Nephron (organoid): Measurements from ENCODE around the gene CCDC154.

Experiments used
- H3K27ac Mint-ChIP-seq, 3 experiments: 2 replicates each; pipeline ENCODE4 v1.8.0; 2020; ENCODE audit warnings: mixed read lengths in 3 of 3, mild to moderate bottlenecking in 2 of 3, moderate library complexity in 1 of 3
- H3K27me3 Mint-ChIP-seq: 2 replicates; pipeline ENCODE4 v1.8.0; 2021; ENCODE audit warnings: low read depth, mild to moderate bottlenecking, moderate library complexity, mixed read lengths
- H3K36me3 Mint-ChIP-seq: 2 replicates; pipeline ENCODE4 v1.8.0; 2020; ENCODE audit warnings: low read depth, mixed read lengths
- H3K4me1 Mint-ChIP-seq: 2 replicates; pipeline ENCODE4 v1.8.0; 2020; ENCODE audit warnings: mixed read lengths
- H3K4me3 Mint-ChIP-seq, 3 experiments: 2 replicates each; pipeline ENCODE4 v1.8.0; 2020; ENCODE audit warnings: mild to moderate bottlenecking in 3 of 3, mixed read lengths in 3 of 3, moderate library complexity in 2 of 3
- H3K9me3 Mint-ChIP-seq: 2 replicates; pipeline ENCODE4 v1.8.0; 2020; ENCODE audit warnings: mixed read lengths
- TF ChIP-seq, protein P1 (sequence below), 3 experiments: fragments of 200-600 bp; sonication (generic); IDR thresholded peaks; one replicate each; pipeline ENCODE4 v1.5.0; 2021; ENCODE audit warnings: antibody characterized with exemption in 3 of 3; ENCODE audit not compliant: unreplicated experiment in 3 of 3

Gene CCDC154

DNA sequence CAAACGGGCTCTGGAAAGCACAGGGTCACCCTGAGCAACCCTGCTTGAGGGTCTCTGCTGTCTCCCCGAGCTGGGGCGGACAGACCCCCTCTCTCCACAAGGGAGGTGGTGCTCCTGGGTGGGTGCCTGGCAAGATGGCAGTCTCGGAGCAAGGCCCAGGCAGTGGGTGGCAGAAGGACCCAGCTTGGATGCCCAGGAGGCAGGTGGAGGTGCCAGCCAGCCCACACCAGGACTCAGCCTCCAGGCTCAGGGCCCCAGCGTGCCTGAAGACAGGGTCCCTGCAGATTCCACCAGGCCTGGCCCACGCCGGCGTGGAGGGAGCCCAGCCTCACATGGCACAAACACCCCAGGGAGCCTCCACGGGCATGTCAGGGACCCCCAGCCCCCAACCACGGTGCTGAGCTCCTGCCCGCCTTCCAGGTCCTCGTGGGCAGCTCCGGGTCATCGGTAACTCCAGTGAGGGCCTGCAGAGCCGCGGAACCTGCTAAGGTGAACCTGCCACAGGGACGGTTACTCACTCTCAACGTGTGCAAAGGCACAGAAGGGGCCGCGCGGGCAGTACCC, 50.7 kb downstream of the CCDC154 start:
- no peaks in the 10 kb centered on the region for H3K27me3 Mint-ChIP-seq
- no peaks in the 10 kb centered on the region for H3K9me3 Mint-ChIP-seq
- H3K4me3 Mint-ChIP-seq, result no peak overlapping the region
- no peak overlapping the region for H3K27ac Mint-ChIP-seq
- no peaks in the 10 kb centered on the region for H3K4me1 Mint-ChIP-seq
- peaks cover 27% of the 10 kb centered on the region for H3K36me3 Mint-ChIP-seq
- TF ChIP-seq, protein P1, sequence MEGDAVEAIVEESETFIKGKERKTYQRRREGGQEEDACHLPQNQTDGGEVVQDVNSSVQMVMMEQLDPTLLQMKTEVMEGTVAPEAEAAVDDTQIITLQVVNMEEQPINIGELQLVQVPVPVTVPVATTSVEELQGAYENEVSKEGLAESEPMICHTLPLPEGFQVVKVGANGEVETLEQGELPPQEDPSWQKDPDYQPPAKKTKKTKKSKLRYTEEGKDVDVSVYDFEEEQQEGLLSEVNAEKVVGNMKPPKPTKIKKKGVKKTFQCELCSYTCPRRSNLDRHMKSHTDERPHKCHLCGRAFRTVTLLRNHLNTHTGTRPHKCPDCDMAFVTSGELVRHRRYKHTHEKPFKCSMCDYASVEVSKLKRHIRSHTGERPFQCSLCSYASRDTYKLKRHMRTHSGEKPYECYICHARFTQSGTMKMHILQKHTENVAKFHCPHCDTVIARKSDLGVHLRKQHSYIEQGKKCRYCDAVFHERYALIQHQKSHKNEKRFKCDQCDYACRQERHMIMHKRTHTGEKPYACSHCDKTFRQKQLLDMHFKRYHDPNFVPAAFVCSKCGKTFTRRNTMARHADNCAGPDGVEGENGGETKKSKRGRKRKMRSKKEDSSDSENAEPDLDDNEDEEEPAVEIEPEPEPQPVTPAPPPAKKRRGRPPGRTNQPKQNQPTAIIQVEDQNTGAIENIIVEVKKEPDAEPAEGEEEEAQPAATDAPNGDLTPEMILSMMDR (IDR thresholded peaks at IDR 0.05; ENCODE audit: unreplicated experiment in 3 of 3), result no peak

DNA sequence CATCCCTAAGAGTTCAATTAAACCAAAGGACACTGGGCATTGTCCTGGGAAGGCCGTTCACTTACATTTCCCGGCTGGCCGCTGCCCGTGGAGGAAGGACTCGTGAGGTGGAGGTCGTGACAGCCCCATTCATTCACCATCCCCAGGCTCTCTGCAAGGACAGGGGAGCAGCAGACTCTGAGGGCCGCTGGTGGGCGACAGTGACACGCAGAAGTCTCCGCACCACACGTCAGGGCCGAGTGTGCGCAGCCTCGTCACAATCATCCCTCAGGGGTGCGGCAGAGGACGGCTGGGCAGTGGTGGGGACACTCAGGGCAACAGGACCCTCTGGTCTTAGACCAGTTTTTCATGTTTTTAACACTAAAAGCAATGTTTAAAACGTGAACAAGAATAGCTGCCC, 51.5 kb downstream of the CCDC154 start:
- Mint-ChIP-seq H3K4me3 (no peak overlapping the region), H3K4me1 (no peaks in the 10 kb centered on the region), H3K27ac (no peak overlapping the region), H3K9me3 (no peaks in the 10 kb centered on the region), H3K36me3 (peaks cover 28% of the 10 kb centered on the region), H3K27me3 (no peaks in the 10 kb centered on the region)
- TF ChIP-seq, protein P1 (IDR thresholded peaks at IDR 0.05; ENCODE audit: unreplicated experiment in 3 of 3), result no peak

DNA sequence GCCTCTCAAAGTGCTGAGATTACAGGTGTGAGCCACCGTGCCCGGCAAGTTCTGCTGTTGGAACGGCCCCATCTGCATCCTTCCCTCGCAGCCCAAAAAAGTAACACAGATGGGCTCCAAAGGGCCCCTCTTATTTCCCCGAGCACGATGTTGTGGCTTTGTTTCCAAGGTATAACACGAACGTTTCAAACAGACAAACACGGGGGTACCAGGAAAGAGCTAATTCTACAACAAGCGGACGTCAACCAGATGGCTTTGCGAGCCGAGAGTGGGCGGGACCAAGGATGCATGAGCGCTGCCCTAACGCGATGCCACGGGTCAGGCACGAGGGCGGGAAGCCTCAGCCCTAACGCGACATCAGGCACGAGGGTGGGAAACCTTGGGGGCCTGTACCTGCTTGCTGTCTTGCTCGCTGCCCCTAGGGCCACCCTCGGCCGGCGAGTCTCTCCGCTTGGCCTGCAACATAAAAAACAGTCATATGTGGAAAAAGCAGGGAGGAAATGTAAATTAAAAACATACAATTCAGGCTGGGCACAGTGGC, 54.0 kb downstream of the CCDC154 start:
- H3K27ac Mint-ChIP-seq, result no peak overlapping the region
- H3K27me3 Mint-ChIP-seq, result no peaks in the 10 kb centered on the region
- peaks cover 28% of the 10 kb centered on the region for H3K36me3 Mint-ChIP-seq
- TF ChIP-seq, protein P1 (IDR thresholded peaks at IDR 0.05; ENCODE audit: unreplicated experiment in 3 of 3), result no peak
- no peaks in the 10 kb centered on the region for H3K9me3 Mint-ChIP-seq
- H3K4me1 Mint-ChIP-seq, result no peaks in the 10 kb centered on the region
- no peak overlapping the region for H3K4me3 Mint-ChIP-seq

DNA sequence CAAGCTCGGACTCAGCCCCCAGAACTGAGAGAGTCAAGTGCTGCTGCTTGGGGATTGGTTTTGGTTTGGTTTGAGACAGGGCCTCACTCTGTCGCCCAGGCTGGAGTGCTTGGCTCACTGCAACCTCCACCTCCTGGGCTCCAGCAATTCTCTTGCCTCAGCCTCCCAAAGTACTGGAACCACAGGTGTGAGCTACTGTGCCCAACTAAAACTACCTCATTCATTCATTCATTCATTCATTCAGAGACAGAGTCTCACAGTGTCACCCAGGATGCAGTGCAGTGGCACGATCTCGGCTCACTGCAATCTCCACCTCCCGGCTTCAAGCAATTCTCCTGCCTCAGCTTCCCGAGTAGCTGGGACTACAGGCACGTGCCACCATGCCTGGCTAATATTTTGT, 54.6 kb downstream of the CCDC154 start:
- Mint-ChIP-seq H3K4me3 (no peak overlapping the region), H3K36me3 (peaks cover 31% of the 10 kb centered on the region), H3K9me3 (no peaks in the 10 kb centered on the region), H3K4me1 (no peaks in the 10 kb centered on the region), H3K27me3 (no peaks in the 10 kb centered on the region), H3K27ac (no peak overlapping the region)
- TF ChIP-seq, protein P1 (IDR thresholded peaks at IDR 0.05; ENCODE audit: unreplicated experiment in 3 of 3), result no peak

DNA sequence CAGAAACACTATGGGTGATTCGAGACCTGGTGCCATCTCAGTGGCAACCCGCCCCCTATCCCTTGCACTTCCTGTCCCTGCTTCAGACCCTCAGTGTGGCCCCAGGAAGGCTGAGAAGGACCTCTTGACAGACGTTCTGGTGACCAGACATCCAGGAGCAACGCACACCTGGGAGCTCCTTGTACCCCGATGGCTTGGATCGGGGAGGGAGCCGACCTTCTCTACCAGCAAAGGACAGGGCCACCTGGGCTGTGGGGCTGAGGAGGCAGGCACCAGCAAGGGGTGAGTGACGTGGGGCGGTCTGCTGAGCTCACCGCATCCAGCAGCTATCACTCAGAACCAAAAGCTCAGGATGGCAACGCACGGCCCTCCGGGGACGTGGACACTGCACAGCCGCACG, 57.0 kb downstream of the CCDC154 start:
- peaks cover 24% of the 10 kb centered on the region for H3K36me3 Mint-ChIP-seq
- no peak overlapping the region for H3K4me3 Mint-ChIP-seq
- no peaks in the 10 kb centered on the region for H3K4me1 Mint-ChIP-seq
- H3K27ac Mint-ChIP-seq, result no peak overlapping the region
- no peaks in the 10 kb centered on the region for H3K9me3 Mint-ChIP-seq
- H3K27me3 Mint-ChIP-seq, result no peaks in the 10 kb centered on the region
- TF ChIP-seq, protein P1 (IDR thresholded peaks at IDR 0.05; ENCODE audit: unreplicated experiment in 3 of 3), result no peak

DNA sequence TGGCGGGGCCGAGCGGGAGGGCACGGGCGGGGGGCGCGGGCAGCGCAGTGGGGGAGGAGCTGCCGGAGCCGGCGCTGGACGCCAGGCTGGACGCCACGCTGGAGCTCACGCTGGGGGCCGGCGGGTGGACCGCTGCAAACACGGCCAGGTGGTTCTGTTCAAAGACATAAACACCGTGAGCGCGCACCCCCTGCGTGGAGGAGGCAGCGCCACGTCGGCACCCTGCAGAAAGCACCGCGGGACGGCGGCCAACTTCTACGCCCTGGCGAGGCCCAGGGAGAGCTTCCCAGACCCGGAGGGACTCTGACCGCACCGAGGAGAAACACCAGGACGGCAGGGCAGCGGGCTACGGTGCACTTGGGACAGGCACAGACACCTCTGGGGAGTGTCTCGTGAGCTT, 59.1 kb downstream of the CCDC154 start:
- H3K36me3 Mint-ChIP-seq, result peaks cover 12% of the 10 kb centered on the region
- TF ChIP-seq, protein P1 (IDR thresholded peaks at IDR 0.05; ENCODE audit: unreplicated experiment in 3 of 3), result no peak

More for the DNA sequence above, 59.1 kb downstream of the CCDC154 start:
- H3K27ac Mint-ChIP-seq, result no peak overlapping the region
- no peak overlapping the region for H3K4me3 Mint-ChIP-seq
- H3K4me1 Mint-ChIP-seq, result peaks cover under 1% of the 10 kb centered on the region
- H3K9me3 Mint-ChIP-seq, result no peaks in the 10 kb centered on the region
- peaks cover 2% of the 10 kb centered on the region for H3K27me3 Mint-ChIP-seq
